CD4-positive, alpha-beta T cell treated with Interferon gamma for 1 hour (primary cell): Measurements from ENCODE around the gene RTBDN.

Experiments used
- DNase-seq: peaks from one replicate; pipeline ENCODE4 v3.0.0-alpha.2; 2020

RTBDN gene

DNA sequence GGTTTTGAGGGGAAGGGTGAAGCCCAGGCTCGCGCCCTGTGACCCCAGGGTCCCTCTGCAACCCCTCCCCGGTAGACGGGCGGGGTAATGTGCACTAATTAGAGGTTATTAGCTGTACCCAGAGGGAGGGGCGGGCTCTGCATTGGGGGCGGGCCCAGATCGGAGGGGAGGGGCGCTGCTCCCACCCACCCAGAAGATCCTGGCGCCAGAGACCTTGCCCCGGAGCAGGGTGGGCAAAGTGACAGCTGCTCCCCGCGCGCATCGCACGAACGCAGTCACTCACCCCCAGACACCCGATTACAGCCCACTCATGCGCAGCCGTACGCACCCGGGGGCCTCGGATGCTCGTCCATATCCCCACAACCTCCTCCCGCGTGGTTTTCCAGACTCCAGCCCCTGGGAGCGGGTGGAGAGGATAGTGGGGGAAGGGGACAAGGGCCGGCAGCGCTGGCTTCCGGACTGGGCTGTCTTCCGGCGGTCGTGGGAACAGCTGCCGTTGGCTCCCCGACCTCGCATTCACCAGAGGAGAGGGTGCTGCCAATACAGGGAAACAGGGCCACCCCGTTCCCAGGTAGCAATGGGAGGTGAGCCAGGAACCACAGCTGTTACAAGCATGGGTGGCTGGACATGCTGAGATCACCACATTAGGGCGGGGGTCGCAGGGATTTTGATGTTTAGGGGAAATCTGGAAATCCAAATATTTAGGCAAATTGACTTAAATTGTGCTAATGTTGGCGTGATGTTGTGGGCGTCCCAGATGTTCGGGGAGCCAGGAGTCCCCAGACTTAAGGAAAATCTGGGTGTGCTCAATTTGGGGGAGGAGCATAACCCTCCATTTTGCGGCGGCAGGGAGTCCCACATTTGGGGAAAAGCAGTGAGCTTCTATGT, 56.1 kb downstream of the RTBDN start:
- peak; percentile 68 for DNase-seq

DNA sequence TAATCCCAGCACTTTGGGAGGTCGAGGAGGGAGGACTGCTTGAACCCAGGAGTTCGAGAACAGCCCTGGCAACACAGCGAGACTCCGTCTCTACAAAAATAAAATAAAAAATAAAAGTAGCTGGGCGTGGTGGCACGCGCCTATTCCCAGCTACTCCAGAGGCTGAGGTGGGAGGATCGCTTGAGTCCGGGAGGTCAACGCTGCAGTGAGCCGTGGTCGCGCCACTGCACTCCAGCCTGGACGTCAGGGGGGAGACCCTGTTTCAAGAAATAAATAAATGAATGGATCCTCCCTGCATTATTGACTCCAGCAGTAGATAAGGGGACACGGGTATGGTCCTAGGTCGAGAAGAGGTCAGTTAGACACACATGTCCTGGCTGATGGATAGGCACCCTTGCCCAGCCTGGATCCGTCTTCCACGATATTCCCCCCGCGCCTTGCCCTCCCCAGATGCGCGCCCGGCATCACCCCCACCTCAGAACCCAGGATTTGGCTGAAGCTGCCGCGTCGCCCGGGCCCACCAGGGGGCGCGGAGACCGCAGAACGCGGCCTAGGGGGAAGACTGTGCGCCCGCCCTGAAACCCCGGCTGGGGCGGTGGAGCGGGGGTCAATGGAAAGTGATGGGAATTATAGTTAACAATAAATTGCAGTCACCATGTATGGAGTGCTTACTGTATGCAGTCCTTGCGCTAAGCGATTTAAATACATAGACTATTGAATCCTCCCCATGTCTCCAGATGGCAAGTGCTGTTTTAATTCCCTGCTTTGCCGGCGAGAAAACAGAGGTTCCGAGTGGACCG, 57.0 kb downstream of the RTBDN start:
- DNase-seq, result peak; percentile 78
